GM12875 (cell line): Measurements from ENCODE around the gene AGO3.

Experiments
- H3K4me3 ChIP-seq: one replicate; pipeline ENCODE4 v1.5.1; 2011; ENCODE audit warnings: low read depth, low read length, control low read depth
- TF ChIP-seq, protein P1 (sequence below): IDR thresholded peaks from 2 replicates; pipeline ENCODE4 v1.5.1; 2011; ENCODE audit warnings: low read depth, mild to moderate bottlenecking, control low read depth, inconsistent platforms, low read length, moderate library complexity, borderline replicate concordance; ENCODE audit not compliant: insufficient read depth

Gene AGO3

DNA sequence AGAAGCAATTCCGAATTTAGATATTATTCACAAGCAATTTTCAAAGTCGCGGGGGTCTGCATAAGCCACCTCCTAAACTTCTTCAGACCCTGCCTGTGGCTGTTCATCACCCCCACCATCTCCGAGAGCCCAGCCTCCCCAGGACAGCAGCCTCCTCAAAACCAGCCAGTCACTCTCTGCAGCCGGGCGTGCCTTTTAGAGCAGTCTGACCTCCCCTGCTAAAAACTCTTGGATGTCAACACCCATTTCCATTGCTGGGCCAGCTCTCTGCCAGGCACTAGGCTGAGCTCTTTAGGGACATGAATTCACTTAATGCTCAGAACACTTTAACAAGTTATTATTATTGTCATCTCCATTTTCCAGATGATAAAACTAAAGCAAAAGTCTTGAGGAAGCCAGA lies 169.5 kb downstream of the AGO3 start:
- TF ChIP-seq, protein P1, sequence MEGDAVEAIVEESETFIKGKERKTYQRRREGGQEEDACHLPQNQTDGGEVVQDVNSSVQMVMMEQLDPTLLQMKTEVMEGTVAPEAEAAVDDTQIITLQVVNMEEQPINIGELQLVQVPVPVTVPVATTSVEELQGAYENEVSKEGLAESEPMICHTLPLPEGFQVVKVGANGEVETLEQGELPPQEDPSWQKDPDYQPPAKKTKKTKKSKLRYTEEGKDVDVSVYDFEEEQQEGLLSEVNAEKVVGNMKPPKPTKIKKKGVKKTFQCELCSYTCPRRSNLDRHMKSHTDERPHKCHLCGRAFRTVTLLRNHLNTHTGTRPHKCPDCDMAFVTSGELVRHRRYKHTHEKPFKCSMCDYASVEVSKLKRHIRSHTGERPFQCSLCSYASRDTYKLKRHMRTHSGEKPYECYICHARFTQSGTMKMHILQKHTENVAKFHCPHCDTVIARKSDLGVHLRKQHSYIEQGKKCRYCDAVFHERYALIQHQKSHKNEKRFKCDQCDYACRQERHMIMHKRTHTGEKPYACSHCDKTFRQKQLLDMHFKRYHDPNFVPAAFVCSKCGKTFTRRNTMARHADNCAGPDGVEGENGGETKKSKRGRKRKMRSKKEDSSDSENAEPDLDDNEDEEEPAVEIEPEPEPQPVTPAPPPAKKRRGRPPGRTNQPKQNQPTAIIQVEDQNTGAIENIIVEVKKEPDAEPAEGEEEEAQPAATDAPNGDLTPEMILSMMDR = no peak
- H3K4me3 ChIP-seq = no peak overlapping the region

DNA sequence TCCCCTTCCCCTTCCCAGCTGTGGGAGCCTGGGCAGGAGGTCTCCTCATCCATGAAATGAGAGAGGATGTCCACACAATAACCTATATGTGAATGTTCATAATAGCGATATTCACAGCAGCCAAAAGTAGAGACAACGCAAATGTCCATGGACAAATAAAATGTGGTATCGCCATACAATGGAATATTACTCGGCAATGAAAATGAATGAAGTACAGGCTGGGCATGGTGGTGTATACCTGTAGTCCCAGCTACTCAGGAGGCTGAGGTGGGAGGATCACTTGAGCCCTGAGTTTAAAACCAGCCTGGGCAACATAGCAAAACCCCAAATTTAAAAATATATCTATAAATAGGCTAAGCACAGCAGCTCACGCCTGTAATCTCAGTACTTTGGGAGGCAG lies 170.6 kb downstream of the AGO3 start:
- H3K4me3 ChIP-seq = no peak overlapping the region
- TF ChIP-seq, protein P1 = no peak

- no peak overlapping the region for H3K4me3 ChIP-seq
- TF ChIP-seq, protein P1 = no peak
Observed at GRCh38 chr1:36106269-36106668, 175.4 kb downstream of the AGO3 start.

GRCh38 chr1:36107394-36107793 lies 176.5 kb downstream of the AGO3 start:
- TF ChIP-seq, protein P1 = no peak
- no peak overlapping the region for H3K4me3 ChIP-seq

DNA sequence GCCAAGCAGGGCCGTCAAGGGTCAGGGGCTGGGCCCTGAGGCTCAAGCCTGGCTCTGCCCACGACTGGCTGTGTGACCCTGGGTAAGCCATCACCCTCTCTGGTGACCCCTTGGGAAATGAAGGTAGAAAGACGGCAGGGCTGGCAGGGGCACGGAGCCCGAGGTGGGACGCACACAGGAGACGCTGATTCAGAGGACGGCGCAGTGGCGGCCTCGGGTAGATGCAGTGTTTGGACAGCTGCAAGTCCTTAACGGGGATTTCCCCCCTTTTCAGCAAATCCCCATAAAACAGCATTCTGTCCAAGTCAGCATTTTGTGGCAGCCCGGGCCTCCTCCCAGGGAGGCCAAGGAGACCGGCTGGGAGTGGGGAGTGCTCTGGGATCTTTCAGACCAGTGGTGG lies 177.4 kb downstream of the AGO3 start:
- TF ChIP-seq, protein P1 = no peak
- H3K4me3 ChIP-seq = no peak overlapping the region

DNA sequence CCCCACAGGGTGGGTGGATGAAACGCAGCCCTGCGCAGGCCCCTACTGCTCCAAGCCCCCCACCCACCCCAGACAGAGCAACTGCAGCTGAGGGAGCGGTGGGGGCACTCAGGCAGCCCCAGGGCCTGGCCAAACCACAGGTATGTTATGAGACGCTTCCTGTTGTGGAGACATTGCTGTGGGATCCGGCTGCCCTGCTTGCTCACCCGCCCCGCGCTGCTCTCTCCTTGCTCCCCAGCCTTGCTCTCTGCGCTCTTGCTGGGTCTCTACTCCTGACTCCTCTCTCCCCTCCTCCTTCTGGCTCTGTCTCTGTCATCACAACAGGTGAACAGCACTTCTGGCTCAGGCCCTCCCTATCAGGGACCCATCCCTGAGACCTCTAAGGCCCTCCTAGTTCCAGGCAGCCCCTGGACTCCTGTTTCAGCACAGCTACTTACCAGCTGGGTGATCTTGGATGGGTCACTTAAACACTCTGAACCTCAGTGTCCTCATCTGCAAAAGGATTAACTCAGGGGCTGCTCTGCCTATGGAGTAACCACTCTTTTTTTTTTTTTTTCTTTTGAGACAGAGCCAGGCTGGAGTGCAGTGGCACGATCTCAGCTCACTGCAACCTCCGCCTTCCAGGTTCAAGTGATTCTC lies 178.3 kb downstream of the AGO3 start:
- TF ChIP-seq, protein P1 = no peak
- no peak overlapping the region for H3K4me3 ChIP-seq

- TF ChIP-seq, protein P1 = no peak
- no peak overlapping the region for H3K4me3 ChIP-seq
Observed at GRCh38 chr1:36111151-36111550, 180.2 kb downstream of the AGO3 start.
